Measurements from ENCODE around the gene ARHGAP15.

The ARHGAP15 gene

DNA sequence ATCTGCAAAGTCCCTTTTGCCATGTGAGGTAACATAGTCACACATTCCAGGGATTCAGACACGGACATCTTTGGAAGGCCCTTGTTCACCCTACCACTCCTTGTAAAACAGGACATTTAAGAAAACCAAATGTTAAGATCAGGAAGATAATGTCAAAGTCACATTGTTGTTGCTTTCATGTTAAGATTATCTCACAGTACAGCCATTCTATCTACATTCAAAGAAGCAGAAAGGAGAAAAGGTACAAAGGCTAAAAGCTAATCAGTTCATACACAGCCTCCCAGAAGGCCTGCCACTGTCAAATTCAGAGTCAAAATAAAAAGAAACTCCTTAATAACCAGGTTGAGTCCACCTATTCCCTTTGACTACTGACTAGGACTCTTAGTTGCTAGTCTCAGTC is 573.7 kb downstream of the ARHGAP15 start:
- Histone ChIP-seq H3K4me3 (ENCODE audit: low read depth, low read length) (no peak overlapping the region), H3K27ac (ENCODE audit: low read depth, low read length) (peak overlapping the region; percentile 57), H2BK5ac (ENCODE audit: low read depth, low read length, poor library complexity) (no peak overlapping the region), H3K36me3 (ENCODE audit: control insufficient read depth in 1 of 2, insufficient read depth in 2 of 2, low read length in 2 of 2) (no peaks in the 10 kb centered on the region), H3K14ac (ENCODE audit: low read length) (no peak overlapping the region), H3K9ac (ENCODE audit: low read length) (no peak overlapping the region), H2BK12ac (ENCODE audit: low read length) (no peak overlapping the region), H3K79me2 (ENCODE audit: control insufficient read depth, insufficient read depth, low read length, poor library complexity) (no peaks in the 10 kb centered on the region), H3K4me1 (ENCODE audit: control insufficient read depth in 1 of 2, insufficient read depth in 2 of 2, low read length in 2 of 2) (peaks cover 3 to 7% of the 10 kb centered on the region in 2 experiments), H3K18ac (ENCODE audit: low read length) (no peak overlapping the region), H3K27me3 (ENCODE audit: insufficient read depth, low read length) (no peaks in the 10 kb centered on the region), H4K8ac (ENCODE audit: low read depth, low read length) (no peak overlapping the region), H3K9me3 (ENCODE audit: insufficient read depth, low read depth, low read length) (no peaks in the 10 kb centered on the region), H2AFZ (ENCODE audit: insufficient read depth, low read length, poor library complexity) (no peak overlapping the region), H3K79me1 (ENCODE audit: low read length) (peaks cover 3% of the 10 kb centered on the region), H4K91ac (ENCODE audit: low read depth, low read length) (no peak overlapping the region), H3K4ac (ENCODE audit: low read depth, low read length) (no peak overlapping the region), H4K12ac (ENCODE audit: low read depth, low read length) (no peak overlapping the region), H2BK120ac (ENCODE audit: insufficient read depth, low read length, poor library complexity) (no peak overlapping the region), H2AK5ac (ENCODE audit: low read length) (no peak overlapping the region), H3K23ac (ENCODE audit: low read length) (no peak overlapping the region), H3K4me2 (ENCODE audit: low read length) (no peak overlapping the region)
- peak in 1 of 2 donors; percentile 55 for DNase-seq
- no CpG with 5 or more reads among the region's 1 CpG for WGBS (ENCODE audit: extremely low coverage, insufficient coverage, insufficient read length)

- H3K4ac ChIP-seq (ENCODE audit: low read depth, low read length) = peak overlapping the region; percentile 50
- peak overlapping the region; percentile 46 for H3K14ac ChIP-seq (ENCODE audit: low read length)
- no peaks in the 10 kb centered on the region for H3K9me3 ChIP-seq (ENCODE audit: insufficient read depth, low read depth, low read length)
- peak overlapping the region; percentile 64 for H2BK5ac ChIP-seq (ENCODE audit: low read depth, low read length, poor library complexity)
- no peak overlapping the region for H4K91ac ChIP-seq (ENCODE audit: low read depth, low read length)
- no peak overlapping the region for H3K23ac ChIP-seq (ENCODE audit: low read length)
- H2AFZ ChIP-seq (ENCODE audit: insufficient read depth, low read length, poor library complexity) = no peak overlapping the region
- H3K18ac ChIP-seq (ENCODE audit: low read length) = peak overlapping the region; percentile 54
- DNase-seq = no peak
- H3K4me1 ChIP-seq (ENCODE audit: control insufficient read depth in 1 of 2, insufficient read depth in 2 of 2, low read length in 2 of 2) = peaks cover 3 to 7% of the 10 kb centered on the region in 2 experiments
- WGBS (ENCODE audit: extremely low coverage, insufficient coverage, insufficient read length) = no CpG with 5 or more reads among the region's 3 CpGs
- H3K79me1 ChIP-seq (ENCODE audit: low read length) = peaks cover 3% of the 10 kb centered on the region
- H3K27ac ChIP-seq (ENCODE audit: low read depth, low read length) = no peak overlapping the region
- no peaks in the 10 kb centered on the region for H3K36me3 ChIP-seq (ENCODE audit: control insufficient read depth in 1 of 2, insufficient read depth in 2 of 2, low read length in 2 of 2)
- no peak overlapping the region for H3K9ac ChIP-seq (ENCODE audit: low read length)
- peak overlapping the region; percentile 11 for H2BK120ac ChIP-seq (ENCODE audit: insufficient read depth, low read length, poor library complexity)
- no peak overlapping the region for H3K4me3 ChIP-seq (ENCODE audit: low read depth, low read length)
- peak overlapping the region; percentile 56 for H2AK5ac ChIP-seq (ENCODE audit: low read length)
- H4K12ac ChIP-seq (ENCODE audit: low read depth, low read length) = no peak overlapping the region
- no peak overlapping the region for H3K4me2 ChIP-seq (ENCODE audit: low read length)
- no peaks in the 10 kb centered on the region for H3K27me3 ChIP-seq (ENCODE audit: insufficient read depth, low read length)
- H3K79me2 ChIP-seq (ENCODE audit: control insufficient read depth, insufficient read depth, low read length, poor library complexity) = no peaks in the 10 kb centered on the region
- peak overlapping the region; percentile 95 for H2BK12ac ChIP-seq (ENCODE audit: low read length)
- no peak overlapping the region for H4K8ac ChIP-seq (ENCODE audit: low read depth, low read length)
Measured at GRCh38 chr2:143704451-143705106, 575.4 kb downstream of the ARHGAP15 start.

GRCh38 chr2:143705108-143705707 is 576.0 kb downstream of the ARHGAP15 start:
- H3K18ac ChIP-seq (ENCODE audit: low read length) = no peak overlapping the region
- H2BK120ac ChIP-seq (ENCODE audit: insufficient read depth, low read length, poor library complexity) = no peak overlapping the region
- no peak overlapping the region for H3K23ac ChIP-seq (ENCODE audit: low read length)
- H3K14ac ChIP-seq (ENCODE audit: low read length) = no peak overlapping the region
- no peak overlapping the region for H3K4ac ChIP-seq (ENCODE audit: low read depth, low read length)
- no peak overlapping the region for H2BK5ac ChIP-seq (ENCODE audit: low read depth, low read length, poor library complexity)
- no peak overlapping the region for H4K12ac ChIP-seq (ENCODE audit: low read depth, low read length)
- H2AK5ac ChIP-seq (ENCODE audit: low read length) = no peak overlapping the region
- DNase-seq = peak; percentile 5 to 60
- no peak overlapping the region for H3K9ac ChIP-seq (ENCODE audit: low read length)
- H4K8ac ChIP-seq (ENCODE audit: low read depth, low read length) = no peak overlapping the region
- H3K27me3 ChIP-seq (ENCODE audit: insufficient read depth, low read length) = no peaks in the 10 kb centered on the region
- no peak overlapping the region for H3K27ac ChIP-seq (ENCODE audit: low read depth, low read length)
- no peak overlapping the region for H2BK12ac ChIP-seq (ENCODE audit: low read length)
- no peak overlapping the region for H3K4me2 ChIP-seq (ENCODE audit: low read length)
- H3K4me1 ChIP-seq (ENCODE audit: control insufficient read depth in 1 of 2, insufficient read depth in 2 of 2, low read length in 2 of 2) = peaks cover 3 to 7% of the 10 kb centered on the region in 2 experiments
- no peak overlapping the region for H4K91ac ChIP-seq (ENCODE audit: low read depth, low read length)
- H3K79me1 ChIP-seq (ENCODE audit: low read length) = peaks cover 3% of the 10 kb centered on the region
- WGBS (ENCODE audit: extremely low coverage, insufficient coverage, insufficient read length) = no CpG with 5 or more reads among the region's 6 CpGs
- H3K36me3 ChIP-seq (ENCODE audit: control insufficient read depth in 1 of 2, insufficient read depth in 2 of 2, low read length in 2 of 2) = no peaks in the 10 kb centered on the region
- H3K79me2 ChIP-seq (ENCODE audit: control insufficient read depth, insufficient read depth, low read length, poor library complexity) = no peaks in the 10 kb centered on the region
- no peak overlapping the region for H2AFZ ChIP-seq (ENCODE audit: insufficient read depth, low read length, poor library complexity)
- no peaks in the 10 kb centered on the region for H3K9me3 ChIP-seq (ENCODE audit: insufficient read depth, low read depth, low read length)
- H3K4me3 ChIP-seq (ENCODE audit: low read depth, low read length) = no peak overlapping the region

DNA sequence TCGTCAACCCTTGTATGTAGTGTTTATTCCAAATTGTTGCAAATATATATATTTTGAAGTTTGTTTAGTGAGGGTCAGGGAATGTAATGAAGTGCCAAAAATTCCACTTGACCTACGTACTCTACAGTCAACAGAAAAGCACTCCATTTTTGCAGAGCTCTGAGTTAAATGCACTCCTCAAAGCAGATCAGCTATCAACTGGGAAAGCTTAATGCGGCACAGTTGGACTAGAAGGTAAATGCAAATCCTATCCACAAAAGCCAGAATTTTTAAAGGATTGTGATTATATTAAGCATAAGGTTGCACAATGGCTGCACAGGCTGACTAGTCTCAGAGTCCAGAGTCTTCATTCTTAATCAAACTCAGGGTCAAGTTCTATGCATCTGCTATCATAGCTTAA is 577.1 kb downstream of the ARHGAP15 start:
- Histone ChIP-seq H3K79me1 (ENCODE audit: low read length) (peaks cover 3% of the 10 kb centered on the region), H3K4me3 (ENCODE audit: low read depth, low read length) (no peak overlapping the region), H4K8ac (ENCODE audit: low read depth, low read length) (peak overlapping the region; percentile 5), H3K27me3 (ENCODE audit: insufficient read depth, low read length) (no peaks in the 10 kb centered on the region), H2BK12ac (ENCODE audit: low read length) (no peak overlapping the region), H3K9ac (ENCODE audit: low read length) (no peak overlapping the region), H3K27ac (ENCODE audit: low read depth, low read length) (no peak overlapping the region), H2BK5ac (ENCODE audit: low read depth, low read length, poor library complexity) (no peak overlapping the region), H2AFZ (ENCODE audit: insufficient read depth, low read length, poor library complexity) (no peak overlapping the region), H3K23ac (ENCODE audit: low read length) (no peak overlapping the region), H3K14ac (ENCODE audit: low read length) (no peak overlapping the region), H4K91ac (ENCODE audit: low read depth, low read length) (no peak overlapping the region), H3K9me3 (ENCODE audit: insufficient read depth, low read depth, low read length) (no peaks in the 10 kb centered on the region), H3K36me3 (ENCODE audit: control insufficient read depth in 1 of 2, insufficient read depth in 2 of 2, low read length in 2 of 2) (no peaks in the 10 kb centered on the region), H4K12ac (ENCODE audit: low read depth, low read length) (no peak overlapping the region), H3K4me2 (ENCODE audit: low read length) (no peak overlapping the region), H3K79me2 (ENCODE audit: control insufficient read depth, insufficient read depth, low read length, poor library complexity) (no peaks in the 10 kb centered on the region), H2AK5ac (ENCODE audit: low read length) (no peak overlapping the region), H3K4ac (ENCODE audit: low read depth, low read length) (no peak overlapping the region), H3K18ac (ENCODE audit: low read length) (no peak overlapping the region), H2BK120ac (ENCODE audit: insufficient read depth, low read length, poor library complexity) (no peak overlapping the region), H3K4me1 (ENCODE audit: control insufficient read depth in 1 of 2, insufficient read depth in 2 of 2, low read length in 2 of 2) (peaks cover 3 to 7% of the 10 kb centered on the region in 2 experiments)
- DNase-seq = peak in 1 of 2 donors; percentile 55
- no CpG with 5 or more reads among the region's 3 CpGs for WGBS (ENCODE audit: extremely low coverage, insufficient coverage, insufficient read length)

Measured in trophoblast cell (in vitro differentiated cells and primary cell).